Measurements from ENCODE around the gene RNF214.
"Not testable (repeated sequence)": the region's sequence is repeated elsewhere in the genome, so short reads cannot be mapped to it uniquely, and the experiment has no call there.

Gene RNF214

DNA sequence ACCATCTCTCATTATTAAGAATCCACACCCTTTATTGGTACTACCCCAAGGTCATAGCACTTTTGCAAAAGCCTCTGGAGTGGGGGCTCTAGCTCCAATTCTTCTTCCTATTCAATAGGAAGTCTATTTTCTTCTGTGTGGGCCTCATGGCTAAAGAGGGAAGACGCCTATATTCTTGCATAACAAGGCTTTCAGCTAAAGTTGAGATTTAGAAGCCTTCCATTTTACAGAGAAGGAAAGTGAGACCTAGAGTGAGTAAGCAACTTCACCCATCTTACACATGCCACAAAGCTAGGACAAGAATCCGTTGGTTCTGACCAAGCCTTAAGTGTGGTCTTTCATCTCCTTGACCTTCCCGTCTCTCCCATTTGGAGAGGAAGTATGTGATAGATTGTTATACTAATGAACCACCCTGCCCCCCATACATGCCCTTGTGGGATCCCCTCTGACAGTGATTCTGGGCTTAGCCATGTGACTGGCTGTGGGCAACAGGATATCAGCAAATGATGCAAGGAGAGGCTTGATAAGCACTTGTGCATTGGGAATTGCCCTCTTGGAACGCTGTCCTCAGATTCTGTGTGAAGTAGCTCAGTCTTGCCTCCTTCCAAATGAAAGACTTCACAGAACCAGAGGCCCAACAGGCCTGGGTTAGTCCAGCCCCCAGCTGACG, 71.3 kb downstream of the RNF214 start:
- no peak for DNase-seq (ENCODE audit: insufficient read length)
- FAIRE-seq, result no peak
- TF ChIP-seq POLR2AphosphoS5 (IDR thresholded peaks at IDR 0.05; ENCODE audit: low read depth, low read length), result no peak
- no peak for TF ChIP-seq POLR2A (IDR thresholded peaks at IDR 0.05; ENCODE audit: low read depth, low read length)
- TF ChIP-seq TAF1 (IDR thresholded peaks at IDR 0.05; ENCODE audit: borderline replicate concordance, low read depth, low read length), result no peak

DNA sequence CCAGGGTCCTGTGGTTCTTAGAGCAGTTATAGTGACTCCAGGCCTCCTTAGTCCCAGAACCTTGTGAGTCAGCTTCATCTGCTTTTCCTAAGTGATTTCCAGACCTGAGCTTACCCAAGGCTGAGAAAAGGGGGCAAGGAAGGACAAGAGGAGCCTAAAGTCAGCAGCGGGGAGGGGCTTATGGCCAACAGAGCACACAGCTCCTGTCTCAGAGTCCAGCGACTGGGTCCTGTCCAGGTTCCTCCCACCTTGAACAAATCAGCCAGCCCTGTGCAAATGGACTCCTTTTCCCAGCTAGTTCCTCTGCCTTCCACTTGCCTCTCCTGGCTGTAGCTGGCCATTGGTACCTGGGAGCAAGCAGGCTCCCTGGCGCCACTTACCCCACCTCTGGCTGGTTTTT, 72.7 kb downstream of the RNF214 start:
- no peak for DNase-seq (ENCODE audit: insufficient read length)
- no peak for FAIRE-seq
- no peak for TF ChIP-seq POLR2AphosphoS5 (IDR thresholded peaks at IDR 0.05; ENCODE audit: low read depth, low read length)
- TF ChIP-seq TAF1 (IDR thresholded peaks at IDR 0.05; ENCODE audit: borderline replicate concordance, low read depth, low read length), result no peak

DNA sequence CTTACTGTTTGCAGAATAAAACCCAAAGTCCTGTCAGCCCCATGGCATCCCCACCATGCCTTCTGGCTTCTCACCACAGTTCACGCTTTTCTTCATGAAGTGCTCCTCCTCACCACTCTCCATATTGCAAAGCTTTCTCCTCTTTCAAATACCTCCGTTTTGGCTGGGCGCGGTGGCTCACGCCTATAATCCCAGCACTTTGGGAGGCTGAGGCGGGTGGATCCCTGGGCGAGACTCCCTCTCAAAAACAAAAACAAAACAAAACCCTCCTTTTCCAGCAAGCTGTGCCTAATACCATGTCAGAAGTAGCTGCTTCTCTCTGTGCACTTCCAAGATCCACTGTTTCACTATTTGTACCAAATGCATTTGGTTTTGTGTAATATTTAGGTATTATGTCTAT, 76.8 kb downstream of the RNF214 start:
- DNase-seq (ENCODE audit: insufficient read length) (no peak), FAIRE-seq (no peak)
- TF ChIP-seq POLR2AphosphoS5 (IDR thresholded peaks at IDR 0.05; ENCODE audit: low read depth, low read length) (no peak), POLR2A (IDR thresholded peaks at IDR 0.05; ENCODE audit: low read depth, low read length) (no peak), TAF1 (IDR thresholded peaks at IDR 0.05; ENCODE audit: borderline replicate concordance, low read depth, low read length) (no peak)

DNA sequence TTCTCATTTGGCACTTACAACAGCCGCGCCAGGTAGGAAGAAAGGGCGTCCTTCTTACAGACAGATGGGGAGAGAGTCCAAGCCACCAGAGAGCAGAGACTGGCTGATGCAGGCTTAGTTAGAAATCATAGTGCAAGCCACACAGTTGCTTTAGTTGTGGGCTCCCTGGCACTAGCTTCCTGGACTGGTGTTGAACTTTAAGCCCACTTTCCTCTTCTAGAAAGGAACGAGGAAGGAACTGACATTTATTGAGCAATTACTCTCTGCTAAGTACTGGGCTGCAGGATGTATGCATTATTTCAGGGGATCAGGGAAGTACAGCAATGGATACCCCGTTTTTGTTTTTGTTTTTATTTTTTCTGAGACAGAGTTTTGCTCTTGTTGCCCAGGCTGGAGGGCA, 80.6 kb downstream of the RNF214 start:
- TF ChIP-seq TAF1 (IDR thresholded peaks at IDR 0.05; ENCODE audit: borderline replicate concordance, low read depth, low read length), result no peak
- TF ChIP-seq POLR2A (IDR thresholded peaks at IDR 0.05; ENCODE audit: low read depth, low read length), result no peak
- no peak for TF ChIP-seq POLR2AphosphoS5 (IDR thresholded peaks at IDR 0.05; ENCODE audit: low read depth, low read length)
- DNase-seq (ENCODE audit: insufficient read length), result no peak
- FAIRE-seq, result no peak

DNA sequence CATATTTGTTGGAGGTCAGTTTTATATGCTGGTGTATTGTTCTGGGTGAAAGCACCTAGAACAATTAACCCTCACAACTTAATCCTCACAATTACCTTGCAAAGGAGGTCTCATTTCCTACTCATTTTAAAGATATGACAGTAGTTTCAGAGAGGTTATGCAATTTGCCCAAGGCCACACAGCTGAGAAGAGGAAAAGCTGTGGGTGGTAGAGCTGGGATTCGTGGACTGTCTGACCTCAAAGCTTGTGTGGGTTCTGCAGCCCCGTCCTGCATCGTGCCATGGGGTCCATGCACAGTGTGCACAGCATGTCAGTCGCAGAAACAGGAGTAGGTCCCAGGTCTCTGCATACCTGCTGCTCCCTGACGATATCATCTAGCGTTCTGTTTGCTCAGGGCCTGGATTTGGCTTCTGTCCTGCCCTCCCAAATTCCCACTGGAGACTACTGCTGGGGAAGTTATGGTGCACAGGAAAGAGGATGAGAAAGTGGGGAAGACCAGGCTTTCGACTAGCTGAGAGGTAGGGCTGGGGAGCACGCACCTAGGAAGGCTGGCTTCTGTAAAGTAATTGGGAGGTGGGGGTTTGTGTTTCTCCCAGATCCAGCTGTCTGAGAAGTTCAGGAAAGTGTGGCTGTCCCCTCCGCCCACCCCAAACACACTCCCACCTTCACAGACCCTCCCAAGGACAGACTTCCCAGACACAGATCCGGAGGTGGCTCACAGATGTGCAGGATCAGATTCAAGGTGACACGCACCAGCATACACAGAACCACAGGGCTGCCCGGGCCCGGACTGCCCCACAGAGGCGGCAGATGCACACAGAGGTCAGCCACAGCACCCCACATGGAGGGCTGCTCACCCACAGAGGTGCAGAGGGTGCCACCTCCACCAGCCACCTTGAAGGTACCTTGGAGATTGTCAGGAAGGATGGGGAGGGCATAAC, 81.6 kb downstream of the RNF214 start:
- no peak for FAIRE-seq
- TF ChIP-seq POLR2AphosphoS5 (IDR thresholded peaks at IDR 0.05; ENCODE audit: low read depth, low read length) (no peak), POLR2A (IDR thresholded peaks at IDR 0.05; ENCODE audit: low read depth, low read length) (no peak), TAF1 (IDR thresholded peaks at IDR 0.05; ENCODE audit: borderline replicate concordance, low read depth, low read length) (no peak)
- no peak for DNase-seq (ENCODE audit: insufficient read length)

DNA sequence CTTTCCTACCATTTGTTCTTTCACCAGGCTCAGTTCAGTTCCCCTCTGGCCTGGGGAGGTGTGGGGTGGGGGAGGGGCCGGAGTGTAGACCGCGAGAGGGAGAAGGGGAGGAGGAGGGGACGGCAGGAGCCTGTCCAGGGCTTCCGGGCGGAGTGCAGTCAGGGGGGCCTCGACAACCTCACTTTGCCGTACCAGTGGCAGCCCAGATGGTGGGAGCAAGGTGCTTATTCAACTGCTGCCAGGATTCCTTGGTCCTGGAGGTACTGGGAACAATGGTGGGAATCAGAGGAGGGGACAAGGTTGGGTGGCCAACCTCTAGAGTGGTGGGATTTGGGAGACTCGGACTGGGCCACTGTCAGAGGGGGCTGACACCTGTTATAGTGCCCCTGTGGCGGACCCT, 82.4 kb downstream of the RNF214 start:
- no peak for FAIRE-seq
- no peak for DNase-seq (ENCODE audit: insufficient read length)
- TF ChIP-seq TAF1 (IDR thresholded peaks at IDR 0.05; ENCODE audit: borderline replicate concordance, low read depth, low read length) (no peak), POLR2A (IDR thresholded peaks at IDR 0.05; ENCODE audit: low read depth, low read length) (no peak)

DNA sequence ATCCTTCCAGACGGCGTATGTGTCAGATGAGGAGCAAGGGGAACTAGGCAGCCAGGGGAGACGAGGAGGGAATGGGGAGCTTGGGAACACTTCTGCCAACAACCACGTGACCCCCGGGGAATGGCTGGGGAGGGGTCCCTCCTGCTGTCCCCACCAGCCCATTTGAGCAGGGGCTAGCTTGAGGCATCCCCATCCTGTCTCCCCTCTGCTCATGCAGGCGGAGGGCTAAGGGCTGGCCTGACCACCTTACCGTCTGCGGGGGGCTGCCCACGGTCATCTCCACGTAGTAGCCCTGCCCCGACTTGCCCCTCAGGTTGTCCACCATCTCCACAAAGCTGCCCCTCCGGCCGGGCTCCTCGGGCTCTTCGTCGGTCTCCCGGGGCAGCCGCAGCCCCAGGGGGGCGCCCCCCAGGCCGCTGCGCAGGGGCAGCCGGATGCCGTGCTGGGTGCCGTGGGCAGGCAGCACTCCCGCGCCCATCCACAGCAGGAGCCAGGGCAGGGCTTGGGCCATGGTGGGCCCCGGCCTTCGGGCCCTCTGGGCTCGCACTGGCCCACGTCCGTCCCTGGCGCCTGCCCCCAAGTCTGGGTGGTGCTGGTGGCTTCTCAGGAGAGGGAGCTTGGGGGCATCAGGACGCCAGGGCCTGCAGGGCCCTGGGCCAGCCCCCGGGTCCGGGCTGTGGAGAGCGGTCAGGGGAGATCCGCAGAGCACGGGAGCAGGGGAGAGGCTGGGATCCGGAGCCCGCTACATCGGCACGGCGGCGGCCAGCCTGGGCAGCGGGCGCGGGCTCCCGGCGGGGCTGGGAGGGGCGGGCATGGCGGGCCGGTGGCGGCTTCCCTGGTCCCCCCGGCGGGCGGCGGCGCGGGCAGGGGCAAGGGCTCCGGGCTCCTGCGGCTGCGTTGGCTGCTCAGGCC, 83.1 kb downstream of the RNF214 start:
- TF ChIP-seq POLR2A (IDR thresholded peaks at IDR 0.05; ENCODE audit: low read depth, low read length), result no peak
- TF ChIP-seq TAF1 (IDR thresholded peaks at IDR 0.05; ENCODE audit: borderline replicate concordance, low read depth, low read length), result no peak

DNA sequence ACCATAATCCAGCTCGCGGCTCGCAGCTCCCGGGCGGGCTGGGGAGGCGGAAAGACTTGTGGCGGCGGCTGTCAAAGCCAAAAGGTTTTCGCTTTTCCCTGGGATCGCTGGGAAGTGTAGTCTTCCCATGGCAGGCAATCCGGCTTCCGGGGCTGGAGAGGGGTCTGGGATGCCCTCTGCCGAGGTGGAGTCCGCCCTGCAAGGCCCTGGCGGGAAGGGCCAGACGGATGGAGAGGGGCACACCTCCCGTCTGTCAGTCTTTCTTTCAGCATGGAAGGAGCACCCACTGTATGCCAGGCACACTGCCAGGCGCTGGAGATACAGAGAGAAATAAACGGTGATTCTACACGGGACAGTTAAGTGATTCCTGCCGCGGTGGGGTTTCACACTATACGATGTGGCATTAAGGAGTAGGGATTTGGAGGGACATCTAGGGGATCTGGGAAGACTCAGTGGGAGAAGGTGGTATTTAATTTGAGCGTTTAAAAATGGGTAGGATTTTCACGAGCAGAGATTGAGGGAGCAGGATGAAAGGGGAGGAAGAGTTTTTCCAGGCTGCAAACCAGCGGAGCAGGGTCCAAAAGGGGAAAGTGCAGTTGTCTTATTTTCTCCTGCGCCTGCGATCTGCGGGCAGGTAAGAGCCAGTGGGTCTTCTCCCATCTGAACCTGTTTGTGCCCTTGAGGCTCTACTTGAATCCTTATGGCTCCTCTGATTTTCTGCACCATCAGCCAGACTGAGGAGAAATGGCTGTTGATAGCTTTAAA, 83.9 kb downstream of the RNF214 start, which contains the start of gene BACE1:
TSS of gene BACE1 (minus strand) at position 60 of the 765 bp plus-strand sequence. CDS start 461 bp downstream, outside the sequence.
- TF ChIP-seq POLR2AphosphoS5 (IDR thresholded peaks at IDR 0.05; ENCODE audit: low read depth, low read length) (no peak), POLR2A (IDR thresholded peaks at IDR 0.05; ENCODE audit: low read depth, low read length) (no peak), TAF1 (IDR thresholded peaks at IDR 0.05; ENCODE audit: borderline replicate concordance, low read depth, low read length) (no peak)
- DNase-seq (ENCODE audit: insufficient read length), result no peak
- no peak for FAIRE-seq

More for the DNA sequence above, 83.1 kb downstream of the RNF214 start:
- no peak for DNase-seq (ENCODE audit: insufficient read length)
- FAIRE-seq, result no peak

DNA sequence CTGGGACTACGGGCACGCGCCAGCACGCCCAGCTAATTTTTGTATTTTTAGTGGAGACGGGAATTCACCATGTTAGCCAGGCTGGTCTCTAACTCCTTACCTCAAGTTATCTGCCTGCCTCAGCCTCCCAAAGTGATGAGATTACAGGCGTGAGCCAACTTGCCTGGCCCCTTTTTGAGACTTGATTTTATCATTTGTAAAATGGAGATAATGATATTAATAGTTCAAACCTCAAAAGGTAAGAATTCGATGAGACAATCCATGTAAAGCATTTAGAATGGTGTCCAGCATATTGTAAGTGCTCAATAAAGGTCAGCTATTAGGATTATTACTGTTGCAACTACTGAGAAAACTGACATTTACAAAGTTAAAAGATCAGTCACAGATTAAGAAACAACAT, 86.3 kb downstream of the RNF214 start:
- no peak for DNase-seq (ENCODE audit: insufficient read length)
- FAIRE-seq, result no peak
- TF ChIP-seq POLR2AphosphoS5 (IDR thresholded peaks at IDR 0.05; ENCODE audit: low read depth, low read length) (no peak), TAF1 (IDR thresholded peaks at IDR 0.05; ENCODE audit: borderline replicate concordance, low read depth, low read length) (no peak), POLR2A (IDR thresholded peaks at IDR 0.05; ENCODE audit: low read depth, low read length) (no peak)

DNA sequence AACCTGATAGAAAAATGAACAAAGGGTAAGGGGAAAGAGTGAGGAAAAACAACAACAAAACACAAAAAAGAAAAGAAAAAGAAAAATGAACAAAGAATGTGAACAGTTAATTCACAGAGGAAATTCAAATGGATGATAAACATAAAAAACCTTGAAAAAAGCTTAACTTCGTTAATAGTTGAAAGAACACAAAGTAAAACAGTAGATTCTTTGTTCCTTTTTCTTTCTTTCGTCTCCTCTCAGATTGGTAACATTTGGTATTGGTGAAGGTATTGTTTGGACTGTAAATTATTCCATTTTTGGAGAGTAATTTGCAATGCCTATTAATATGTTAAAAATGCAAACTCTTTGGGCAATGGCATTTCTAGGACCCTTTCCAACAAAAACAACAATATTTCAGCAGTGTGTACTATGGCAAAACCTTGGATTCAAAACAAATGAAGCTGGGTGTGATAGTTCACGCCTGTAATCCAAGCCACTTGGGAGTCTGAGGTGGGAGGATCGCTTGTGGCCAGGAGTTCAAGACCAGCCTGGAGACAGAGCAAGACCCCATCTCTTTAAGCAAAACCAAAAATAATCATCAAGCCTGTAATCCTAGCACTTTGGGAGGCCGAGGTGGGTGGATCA, 86.9 kb downstream of the RNF214 start:
- DNase-seq (ENCODE audit: insufficient read length) (no peak), FAIRE-seq (no peak)
- no peak for TF ChIP-seq POLR2A (IDR thresholded peaks at IDR 0.05; ENCODE audit: low read depth, low read length)
- no peak for TF ChIP-seq TAF1 (IDR thresholded peaks at IDR 0.05; ENCODE audit: borderline replicate concordance, low read depth, low read length)
- no peak for TF ChIP-seq POLR2AphosphoS5 (IDR thresholded peaks at IDR 0.05; ENCODE audit: low read depth, low read length)

DNA sequence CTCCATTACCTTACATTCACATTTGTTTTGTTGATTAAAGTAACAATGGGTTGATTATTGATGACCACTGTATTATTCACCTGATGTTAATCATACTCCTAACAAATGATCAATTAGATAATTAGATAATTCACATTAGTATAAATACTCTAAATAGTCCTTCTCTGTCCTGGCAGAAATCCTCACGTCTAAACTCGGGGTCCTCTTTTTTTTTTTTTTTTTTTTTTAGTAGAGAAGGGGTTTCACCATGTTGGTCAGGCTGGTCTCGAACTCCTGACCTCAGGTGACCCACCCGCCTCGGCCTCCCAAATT, 94.7 kb downstream of the RNF214 start:
- DNase-seq (ENCODE audit: insufficient read length), result not testable (repeated sequence)
- FAIRE-seq, result peak; percentile 54
